Subcutaneous abdominal adipose tissue (tissue), 5 donors: ENCODE results near the gene SEC61A2.
"Not testable (repeated sequence)": the region's sequence is repeated elsewhere in the genome, so short reads cannot be mapped to it uniquely, and the experiment has no call there.

ENCODE experiments used
- H3K27ac ChIP-seq: one replicate; pipeline ENCODE4 v1.7.0; 2013; ENCODE audit warnings: low read depth, mild to moderate bottlenecking, inconsistent platforms, low read length, moderate library complexity
- H3K27me3 ChIP-seq, 5 donors: one replicate each; pipeline ENCODE4 v1.7.0; 2013; ENCODE audit warnings: low read length in 5 of 5, inconsistent platforms in 1 of 5; ENCODE audit not compliant: control insufficient read depth in 5 of 5, insufficient read depth in 4 of 5
- H3K36me3 ChIP-seq, 5 donors: one replicate each; pipeline ENCODE4 v1.7.0; 2013; ENCODE audit warnings: low read length in 5 of 5; ENCODE audit not compliant: control insufficient read depth in 5 of 5, insufficient read depth in 5 of 5
- H3K4me1 ChIP-seq, 5 donors: one replicate each; pipeline ENCODE4 v1.7.0; 2013; ENCODE audit warnings: low read length in 5 of 5, mild to moderate bottlenecking in 3 of 5, moderate library complexity in 1 of 5; ENCODE audit not compliant: control insufficient read depth in 5 of 5, insufficient read depth in 5 of 5
- H3K4me3 ChIP-seq, 5 donors: one replicate each; pipeline ENCODE4 v1.7.0; 2013; ENCODE audit warnings: low read length in 5 of 5, low read depth in 1 of 5
- H3K9ac ChIP-seq, 5 donors: one replicate each; pipeline ENCODE4 v1.7.0; 2013; ENCODE audit warnings: low read length in 5 of 5, mild to moderate bottlenecking in 4 of 5, moderate library complexity in 3 of 5
- H3K9me3 ChIP-seq, 5 donors: one replicate each; pipeline ENCODE4 v1.7.0; 2013; ENCODE audit warnings: low read length in 5 of 5; ENCODE audit not compliant: control insufficient read depth in 5 of 5
- donor health status: healthy.
- donor health status: healthy.
- donor health status: healthy.
- donor health status: healthy.
- donor health status: healthy.

The SEC61A2 gene

DNA sequence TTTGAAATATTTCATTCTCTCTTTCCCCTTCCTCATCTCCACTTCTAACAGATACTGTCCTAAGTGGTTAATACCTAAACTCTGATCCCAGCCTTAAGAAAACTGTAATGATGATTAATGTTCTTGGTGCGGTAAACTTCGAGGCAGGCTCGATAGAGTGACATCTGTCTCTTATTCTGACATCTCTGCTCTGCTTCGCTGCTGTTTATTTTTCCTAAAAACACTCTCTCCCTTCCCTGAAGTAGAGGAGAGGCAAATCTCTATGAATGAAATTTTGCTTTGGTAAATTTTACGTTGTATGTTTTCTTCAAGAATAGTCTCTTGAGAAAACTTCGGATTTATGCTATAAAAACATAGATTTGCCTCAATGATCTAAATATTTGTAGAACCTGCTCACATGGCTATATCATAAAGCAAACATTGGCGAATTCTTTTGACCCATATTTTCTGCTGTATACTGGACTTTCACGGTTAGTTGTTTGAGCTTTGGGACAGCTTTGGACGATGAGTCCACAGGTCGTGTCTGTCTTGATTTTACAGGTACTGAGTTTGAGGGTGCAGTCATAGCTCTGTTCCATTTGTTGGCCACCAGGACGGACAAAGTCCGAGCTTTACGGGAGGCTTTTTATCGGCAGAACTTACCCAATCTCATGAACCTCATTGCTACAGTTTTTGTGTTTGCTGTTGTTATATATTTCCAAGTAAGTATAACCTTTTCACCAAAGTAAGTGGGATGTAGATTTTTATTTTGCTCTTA, 27.1 kb downstream of the SEC61A2 start:
- no peaks in the 10 kb centered on the region for H3K27me3 ChIP-seq
- H3K36me3 ChIP-seq = peaks cover 25 to 39% (median 28%) of the 10 kb centered on the region in 5 donors
- no peak overlapping the region for H3K9ac ChIP-seq
- no peaks in the 10 kb centered on the region for H3K4me1 ChIP-seq
- no peaks in the 10 kb centered on the region for H3K9me3 ChIP-seq
- H3K4me3 ChIP-seq = no peak overlapping the region
- H3K27ac ChIP-seq = no peak overlapping the region

DNA sequence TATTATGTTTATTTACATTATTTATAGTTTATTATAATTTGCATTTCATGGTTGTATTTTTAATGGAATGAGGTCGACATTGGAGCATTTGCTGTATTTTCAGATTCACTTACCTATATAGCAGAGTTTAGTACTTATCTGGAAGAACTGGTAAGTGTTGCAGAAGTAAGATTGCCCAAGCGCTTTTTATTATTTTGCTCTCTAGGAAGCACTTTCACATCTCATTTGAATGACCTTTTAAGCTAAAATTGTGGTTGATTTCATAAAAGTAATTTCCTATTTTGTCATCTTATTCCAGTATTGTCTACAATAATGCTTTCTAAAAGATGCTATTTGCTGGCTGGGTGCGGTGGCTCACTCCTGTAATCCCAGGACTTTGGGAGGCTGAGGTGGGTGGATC, 28.6 kb downstream of the SEC61A2 start:
- Histone ChIP-seq H3K27me3 (no peaks in the 10 kb centered on the region), H3K4me3 (no peak overlapping the region), H3K27ac (no peak overlapping the region), H3K4me1 (no peaks in the 10 kb centered on the region), H3K9me3 (no peaks in the 10 kb centered on the region), H3K9ac (no peak overlapping the region), H3K36me3 (peaks cover 30 to 51% (median 36%) of the 10 kb centered on the region in 5 donors)

DNA sequence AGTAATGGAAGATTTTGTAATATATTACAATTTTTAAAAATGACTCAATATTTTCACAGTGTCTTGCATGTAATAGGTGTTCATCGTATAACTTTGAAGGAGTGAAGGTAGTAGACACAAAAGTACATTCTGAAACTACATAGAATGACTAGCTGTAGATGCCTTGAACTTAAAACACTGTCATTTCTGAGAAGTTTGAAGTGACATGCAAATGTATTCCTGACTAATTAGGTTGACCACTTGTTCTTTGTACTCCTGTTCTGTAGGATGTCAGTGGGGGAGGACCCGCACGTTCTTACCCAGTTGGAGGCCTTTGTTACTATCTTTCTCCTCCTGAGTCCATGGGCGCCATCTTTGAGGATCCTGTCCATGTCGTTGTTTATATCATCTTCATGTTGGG, 31.2 kb downstream of the SEC61A2 start:
- H3K36me3 ChIP-seq = peaks cover 27 to 55% (median 39%) of the 10 kb centered on the region in 5 donors
- H3K4me1 ChIP-seq = peaks cover 0 to 2% (median 1%) of the 10 kb centered on the region in 5 donors
- H3K9ac ChIP-seq = no peak overlapping the region
- no peak overlapping the region for H3K27ac ChIP-seq
- no peak overlapping the region for H3K4me3 ChIP-seq
- no peaks in the 10 kb centered on the region for H3K9me3 ChIP-seq
- no peaks in the 10 kb centered on the region for H3K27me3 ChIP-seq

DNA sequence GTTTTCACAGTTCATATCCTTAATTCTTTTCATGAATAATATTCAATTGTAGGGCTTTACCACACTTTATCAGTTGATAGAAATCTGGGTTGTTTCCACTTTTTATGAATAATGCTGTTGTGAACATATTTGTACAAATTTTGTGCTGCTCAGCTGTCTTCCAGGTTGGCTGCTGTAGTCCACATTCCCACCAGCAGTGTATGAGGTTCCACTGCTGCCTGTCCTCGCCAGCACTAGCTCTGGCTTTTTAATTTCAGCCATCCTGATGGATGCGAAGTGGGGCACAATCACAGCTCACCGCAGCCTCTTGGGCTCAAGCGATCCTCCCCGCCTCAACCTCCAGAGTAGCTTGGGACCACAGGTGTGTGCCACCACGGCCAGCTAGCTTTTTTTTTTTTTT, 33.5 kb downstream of the SEC61A2 start:
- Histone ChIP-seq H3K4me3 (no peak overlapping the region), H3K9me3 (no peaks in the 10 kb centered on the region), H3K27me3 (no peaks in the 10 kb centered on the region), H3K36me3 (peaks cover 31 to 58% (median 47%) of the 10 kb centered on the region in 5 donors), H3K27ac (no peak overlapping the region), H3K9ac (no peak overlapping the region), H3K4me1 (peaks cover 0 to 10% (median 7%) of the 10 kb centered on the region in 5 donors)

DNA sequence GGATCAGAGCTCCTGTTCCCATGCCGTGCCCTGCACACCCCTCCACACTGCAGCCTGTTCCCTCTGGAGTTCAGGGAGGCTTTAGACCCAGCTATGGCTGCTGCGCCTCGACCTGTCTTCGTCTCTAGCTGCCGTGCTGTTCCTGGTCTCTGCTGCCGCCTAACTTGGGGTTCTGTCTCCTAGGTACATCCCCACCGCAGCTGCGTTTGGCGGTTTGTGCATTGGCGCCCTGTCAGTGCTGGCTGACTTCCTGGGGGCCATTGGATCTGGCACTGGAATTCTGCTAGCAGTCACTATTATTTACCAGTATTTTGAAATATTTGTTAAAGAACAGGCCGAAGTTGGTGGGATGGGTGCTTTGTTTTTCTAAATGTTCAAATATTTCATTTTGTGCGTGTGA, 34.6 kb downstream of the SEC61A2 start:
- Histone ChIP-seq H3K4me3 (no peak overlapping the region), H3K4me1 (peaks cover 0 to 10% (median 7%) of the 10 kb centered on the region in 5 donors), H3K9me3 (no peaks in the 10 kb centered on the region), H3K36me3 (peaks cover 30 to 60% (median 47%) of the 10 kb centered on the region in 5 donors), H3K27me3 (no peaks in the 10 kb centered on the region), H3K27ac (no peak overlapping the region), H3K9ac (no peak overlapping the region)

DNA sequence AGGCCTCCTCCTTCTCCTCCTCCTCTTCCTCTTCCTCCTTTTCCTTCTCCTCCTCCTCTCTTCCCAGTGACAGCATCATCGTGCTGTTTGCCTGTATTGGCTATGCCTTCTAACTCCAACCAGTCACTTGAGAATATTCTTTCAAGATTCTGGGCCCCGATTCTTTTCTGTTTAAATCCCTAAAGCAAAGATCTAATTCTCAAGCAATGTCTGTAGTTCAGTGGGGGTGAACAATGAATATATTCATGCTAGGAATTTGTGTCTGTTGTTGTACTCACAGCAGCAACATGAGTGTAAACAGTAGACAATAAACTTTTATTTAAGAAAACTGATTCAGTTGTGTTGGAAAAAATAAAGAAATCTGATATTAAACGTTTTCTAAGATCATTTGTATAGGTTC, 35.6 kb downstream of the SEC61A2 start:
- Histone ChIP-seq H3K9me3 (no peaks in the 10 kb centered on the region), H3K27ac (no peak overlapping the region), H3K4me1 (peaks cover 0 to 10% (median 7%) of the 10 kb centered on the region in 5 donors), H3K9ac (no peak overlapping the region), H3K27me3 (no peaks in the 10 kb centered on the region), H3K4me3 (no peak overlapping the region), H3K36me3 (peaks cover 32 to 69% (median 54%) of the 10 kb centered on the region in 5 donors)

DNA sequence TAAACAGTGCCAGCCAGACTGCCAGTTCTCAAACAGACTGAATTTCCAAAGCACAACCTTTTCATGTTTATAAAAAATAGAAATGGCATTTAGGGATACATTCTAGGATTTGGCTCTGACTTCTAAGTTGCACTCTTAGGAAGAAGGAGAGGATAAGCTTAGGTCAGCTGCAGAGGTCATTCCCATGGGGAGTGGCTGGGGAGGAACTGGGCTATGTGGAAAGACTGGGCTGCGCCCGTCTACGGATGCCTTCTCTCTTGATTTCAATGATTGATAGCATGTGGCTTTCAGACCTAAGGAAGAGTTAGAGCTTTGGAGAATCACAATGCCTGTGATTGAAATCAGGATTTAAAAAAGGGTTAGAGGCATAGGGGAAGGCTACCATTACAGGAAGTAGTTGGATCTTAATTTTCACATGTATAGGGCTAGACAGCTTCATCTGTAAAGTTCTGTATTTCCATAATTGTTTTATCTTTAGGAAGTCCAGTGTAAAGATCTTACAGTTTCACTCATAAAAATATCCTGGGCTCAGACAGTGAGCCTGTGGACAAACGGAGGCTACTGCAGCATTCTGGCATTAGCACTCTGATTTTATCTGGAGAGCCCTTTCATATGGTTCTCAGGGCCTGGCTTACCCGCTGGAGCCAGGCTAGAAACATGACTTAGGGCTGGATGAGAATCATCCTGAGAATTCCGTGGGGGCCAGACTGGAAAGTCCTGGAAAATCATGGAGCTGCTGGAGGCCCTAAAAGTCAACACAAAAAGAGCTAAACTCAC, 36.7 kb downstream of the SEC61A2 start:
- no peak overlapping the region for H3K27ac ChIP-seq
- no peaks in the 10 kb centered on the region for H3K9me3 ChIP-seq
- H3K4me3 ChIP-seq = no peak overlapping the region
- peaks cover 0 to 10% (median 7%) of the 10 kb centered on the region in 5 donors for H3K4me1 ChIP-seq
- no peak overlapping the region for H3K9ac ChIP-seq
- H3K36me3 ChIP-seq = peaks cover 41 to 75% (median 61%) of the 10 kb centered on the region in 5 donors
- H3K27me3 ChIP-seq = no peaks in the 10 kb centered on the region

DNA sequence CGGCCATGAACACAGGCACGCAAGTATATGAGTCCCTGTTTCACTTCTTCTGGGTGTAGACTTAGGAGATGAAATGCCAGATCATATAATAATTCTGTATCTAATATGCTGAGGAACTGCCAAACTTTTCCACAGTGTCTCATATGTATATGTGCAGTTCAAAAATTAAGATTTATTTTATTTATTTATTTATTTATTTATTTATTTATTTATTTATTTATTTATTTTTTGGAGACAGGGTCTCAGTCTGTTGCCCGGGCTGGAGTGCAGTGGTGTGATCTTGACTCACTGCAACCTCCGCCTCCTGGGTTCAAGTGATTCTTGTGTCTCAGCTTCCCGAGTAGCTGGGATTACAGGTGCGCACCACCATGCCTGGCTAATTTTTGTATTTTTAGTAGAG, 42.0 kb downstream of the SEC61A2 start:
- H3K27ac ChIP-seq = not testable (repeated sequence)

DNA sequence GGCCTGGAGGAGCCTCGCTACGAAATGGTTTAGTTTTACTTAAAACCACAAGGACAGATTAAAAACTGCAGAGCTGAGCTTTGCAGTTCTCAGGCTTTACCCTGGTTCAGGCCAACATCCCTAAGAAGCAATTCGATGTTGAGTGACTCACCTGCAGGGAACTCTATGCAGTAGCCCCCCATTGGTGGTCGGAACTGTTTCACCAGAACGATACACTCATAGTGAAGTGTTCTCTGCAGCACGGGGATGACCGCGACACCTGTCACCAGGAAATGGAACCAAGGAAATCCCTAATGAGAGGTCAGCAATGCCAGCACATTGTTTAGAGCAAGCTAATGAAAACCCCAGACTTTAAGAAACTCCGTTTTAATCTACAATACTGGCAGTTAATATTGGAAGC, 48.2 kb downstream of the SEC61A2 start:
- no peaks in the 10 kb centered on the region for H3K27me3 ChIP-seq
- H3K4me1 ChIP-seq = peaks cover 0 to 3% (median 0%) of the 10 kb centered on the region in 5 donors
- H3K9ac ChIP-seq = no peak overlapping the region
- peaks cover 17 to 78% (median 55%) of the 10 kb centered on the region in 5 donors for H3K36me3 ChIP-seq
- H3K27ac ChIP-seq = no peak overlapping the region
- no peaks in the 10 kb centered on the region for H3K9me3 ChIP-seq
- H3K4me3 ChIP-seq = no peak overlapping the region

More for the DNA sequence above, 42.0 kb downstream of the SEC61A2 start:
- H3K9ac ChIP-seq, H3K4me3 ChIP-seq, H3K27me3 ChIP-seq, H3K9me3 ChIP-seq, H3K4me1 ChIP-seq: not testable (repeated sequence)
- peaks cover 32 to 86% (median 72%) of the 10 kb centered on the region in 5 donors for H3K36me3 ChIP-seq

DNA sequence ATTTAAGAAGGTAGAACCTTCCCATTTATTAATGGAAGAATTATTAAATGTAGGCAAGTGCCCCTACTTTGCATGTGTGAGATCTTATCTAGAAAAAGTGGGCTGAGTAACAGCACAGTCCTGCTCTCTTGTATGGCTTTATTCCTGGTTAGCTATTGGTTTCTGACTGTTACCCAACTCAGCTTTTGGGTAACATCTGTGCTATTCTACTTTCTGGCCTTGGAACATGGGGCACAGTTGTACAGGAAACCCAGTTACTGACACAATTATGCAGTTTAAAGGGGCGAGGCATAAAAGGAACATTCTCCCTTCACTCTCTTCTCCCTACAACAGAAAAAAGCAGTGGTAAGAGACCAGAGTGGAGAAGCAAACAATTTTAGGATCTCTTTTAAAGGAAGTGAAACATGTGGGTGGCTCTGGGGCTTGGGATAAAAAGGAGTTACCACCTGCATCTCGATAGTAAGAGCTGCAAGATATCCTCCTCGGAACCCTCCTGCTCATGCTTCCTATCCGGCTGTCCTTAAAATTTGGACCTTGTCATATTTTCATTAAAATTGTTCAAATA, 50.2 kb downstream of the SEC61A2 start:
- no peak overlapping the region for H3K27ac ChIP-seq
- no peaks in the 10 kb centered on the region for H3K9me3 ChIP-seq
- no peaks in the 10 kb centered on the region for H3K27me3 ChIP-seq
- H3K4me1 ChIP-seq = peaks cover 0 to 3% (median 0%) of the 10 kb centered on the region in 5 donors
- no peak overlapping the region for H3K4me3 ChIP-seq
- H3K9ac ChIP-seq = no peak overlapping the region
- peaks cover 29 to 68% (median 44%) of the 10 kb centered on the region in 5 donors for H3K36me3 ChIP-seq
